ENCODE measurements around the gene ROM1. TPM values are rescaled to one million over a fixed set of nuclear protein-coding genes. Genes with fewer than 3 reads are reported as not detected.

ROM1 gene
- total RNA-seq, 1 donor from 2014 or later = 1.2 TPM

DNA sequence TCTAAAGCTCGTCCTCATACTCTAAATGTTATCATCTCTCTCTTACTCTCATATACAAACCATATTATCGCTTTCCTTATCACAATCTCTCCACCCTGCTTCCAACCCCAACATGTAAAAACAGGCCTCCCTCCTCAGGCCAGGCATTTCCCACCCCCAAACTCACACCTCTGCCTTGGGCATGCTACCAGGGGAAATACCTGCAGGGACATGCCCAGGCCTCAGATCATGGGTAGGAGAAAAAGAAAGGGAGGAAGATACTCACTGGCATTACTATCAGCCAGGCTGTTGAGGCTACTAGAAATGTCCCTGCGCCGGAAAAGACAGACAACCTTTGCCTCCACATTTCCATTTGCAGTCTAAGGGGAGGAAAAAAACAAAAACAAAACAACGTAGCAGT lies 13.2 kb upstream of the ROM1 start:
- TF ChIP-seq, protein P1, sequence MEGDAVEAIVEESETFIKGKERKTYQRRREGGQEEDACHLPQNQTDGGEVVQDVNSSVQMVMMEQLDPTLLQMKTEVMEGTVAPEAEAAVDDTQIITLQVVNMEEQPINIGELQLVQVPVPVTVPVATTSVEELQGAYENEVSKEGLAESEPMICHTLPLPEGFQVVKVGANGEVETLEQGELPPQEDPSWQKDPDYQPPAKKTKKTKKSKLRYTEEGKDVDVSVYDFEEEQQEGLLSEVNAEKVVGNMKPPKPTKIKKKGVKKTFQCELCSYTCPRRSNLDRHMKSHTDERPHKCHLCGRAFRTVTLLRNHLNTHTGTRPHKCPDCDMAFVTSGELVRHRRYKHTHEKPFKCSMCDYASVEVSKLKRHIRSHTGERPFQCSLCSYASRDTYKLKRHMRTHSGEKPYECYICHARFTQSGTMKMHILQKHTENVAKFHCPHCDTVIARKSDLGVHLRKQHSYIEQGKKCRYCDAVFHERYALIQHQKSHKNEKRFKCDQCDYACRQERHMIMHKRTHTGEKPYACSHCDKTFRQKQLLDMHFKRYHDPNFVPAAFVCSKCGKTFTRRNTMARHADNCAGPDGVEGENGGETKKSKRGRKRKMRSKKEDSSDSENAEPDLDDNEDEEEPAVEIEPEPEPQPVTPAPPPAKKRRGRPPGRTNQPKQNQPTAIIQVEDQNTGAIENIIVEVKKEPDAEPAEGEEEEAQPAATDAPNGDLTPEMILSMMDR (conservative IDR thresholded peaks at IDR 0.05; ENCODE audit: low read depth, low read length) = no peak
- peak overlapping the region; percentile 84 for H3K4me3 ChIP-seq (ENCODE audit: low read depth, low read length)
- DNase-seq (ENCODE audit: low read depth) = no peak

- TF ChIP-seq, protein P1 (conservative IDR thresholded peaks at IDR 0.05; ENCODE audit: low read depth, low read length) = no peak
- H3K4me3 ChIP-seq (ENCODE audit: low read depth, low read length) = peak overlapping the region; percentile 84
- no peak for DNase-seq (ENCODE audit: low read depth)
Observed at GRCh38 chr11:62600367-62601121, 12.5 kb upstream of the ROM1 start.

GRCh38 chr11:62601122-62601371 lies 12.0 kb upstream of the ROM1 start:
- no peak for DNase-seq (ENCODE audit: low read depth)
- H3K4me3 ChIP-seq (ENCODE audit: low read depth, low read length) = peak overlapping the region; percentile 84
- TF ChIP-seq, protein P1 (conservative IDR thresholded peaks at IDR 0.05; ENCODE audit: low read depth, low read length) = no peak

DNA sequence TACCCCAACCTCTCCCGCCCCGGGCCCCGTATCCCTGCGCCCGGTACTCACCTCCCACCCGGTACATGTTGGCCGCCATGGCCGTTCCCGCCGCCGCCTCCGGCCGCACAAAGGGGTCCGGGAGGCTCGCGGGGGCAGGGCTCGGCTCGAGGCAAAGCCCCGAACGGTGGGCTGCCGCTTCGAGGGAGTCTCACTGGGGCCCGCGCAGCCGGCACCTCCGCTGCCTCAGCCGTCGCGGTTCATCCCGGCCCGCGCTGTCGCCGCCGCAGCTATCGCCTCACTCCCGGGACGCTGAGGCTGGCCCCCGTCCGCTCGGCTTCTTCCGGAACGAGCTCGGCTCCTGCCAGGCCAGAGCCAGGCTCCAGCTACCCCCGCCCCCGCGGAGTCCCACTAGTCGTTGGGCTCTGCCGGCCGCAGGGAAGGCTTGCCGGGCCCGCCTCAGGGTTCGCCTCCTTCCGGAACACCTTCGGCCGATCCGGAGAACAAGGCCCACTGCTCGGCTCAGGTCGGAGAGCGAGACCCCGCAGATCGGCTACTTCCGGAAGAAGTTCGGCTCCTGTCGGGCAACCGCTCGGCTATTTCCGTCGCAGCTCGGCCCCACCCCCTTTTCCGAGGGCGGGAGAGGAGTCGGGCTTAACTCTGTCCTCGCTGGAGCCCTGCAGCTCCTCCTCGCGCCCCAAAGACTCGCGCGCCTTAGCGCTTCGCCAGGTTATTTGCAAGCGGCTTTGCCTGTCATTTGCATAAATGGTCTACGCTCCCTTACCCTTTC lies 11.5 kb upstream of the ROM1 start, which contains the start of gene MTA2:
Gene MTA2 (minus strand): TSS at position 494 of the 769 bp plus-strand sequence. CDS start 415 bp downstream, at position 79.
- peak; percentile 78 for DNase-seq (ENCODE audit: low read depth)
- TF ChIP-seq, protein P1 (conservative IDR thresholded peaks at IDR 0.05; ENCODE audit: low read depth, low read length) = no peak
- H3K4me3 ChIP-seq (ENCODE audit: low read depth, low read length) = peak within 1 kb of the TSS; percentile 84

- peak overlapping the region; percentile 84 for H3K4me3 ChIP-seq (ENCODE audit: low read depth, low read length)
- TF ChIP-seq, protein P1 (conservative IDR thresholded peaks at IDR 0.05; ENCODE audit: low read depth, low read length) = no peak
- DNase-seq (ENCODE audit: low read depth) = no peak
Observed at GRCh38 chr11:62602141-62603071, 10.7 kb upstream of the ROM1 start.

DNA sequence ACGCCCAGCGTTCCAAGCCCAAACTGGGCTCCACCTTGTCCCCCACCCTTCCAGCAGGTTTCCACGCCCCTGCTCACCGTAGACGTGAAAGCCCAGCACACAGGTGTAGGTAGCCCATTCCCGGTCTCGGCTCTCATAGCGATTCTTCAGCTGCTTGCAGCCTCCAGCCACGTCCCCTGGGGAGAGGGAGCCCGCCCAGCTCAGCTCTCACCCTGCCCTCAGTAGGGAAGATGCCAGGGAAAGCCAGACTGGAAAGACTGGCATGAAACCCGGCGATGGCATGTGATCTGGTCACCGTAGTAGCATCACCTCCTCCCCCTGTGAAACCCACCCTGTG lies 10.0 kb upstream of the ROM1 start:
- DNase-seq (ENCODE audit: low read depth) = no peak
- TF ChIP-seq, protein P1 (conservative IDR thresholded peaks at IDR 0.05; ENCODE audit: low read depth, low read length) = no peak
- no peak overlapping the region for H3K4me3 ChIP-seq (ENCODE audit: low read depth, low read length)
